OCI-LY7 (cell line): ENCODE measurements around the gene DISP2. TPM values are rescaled to one million over a fixed set of nuclear protein-coding genes. Genes with fewer than 3 reads are reported as not detected.

Source experiments
- BruUV-seq: library from RNA; stranded (reverse); fragments of 400-500 nt; replicated peaks from 2 replicates; lab custom pipeline; 2021; lab: Mats Ljungman, UMichigan
- CTCF ChIA-PET: fragments of 300-600 bp; sonication (Branson Sonifier 250); formaldehyde crosslinking; loops from one replicate; lab custom pipeline; 2022; ENCODE audit warnings: antibody characterized with exemption; ENCODE audit not compliant: unreplicated experiment; lab: Charles Lee
- POLR2A ChIA-PET: fragments of 300-600 bp; sonication (Branson Sonifier 250); formaldehyde crosslinking; loops from one replicate; lab custom pipeline; 2022; ENCODE audit warnings: antibody characterized with exemption; lab: Charles Lee
- DNase-seq: peaks from one replicate; pipeline ENCODE4 v3.0.0-alpha.2; 2015; ENCODE audit warnings: low spot score
- H2AFZ ChIP-seq: fragments of 200-600 bp; sonication (generic), shearing (Covaris generic); 2 replicates; pipeline ENCODE4 v1.6.1; 2014; ENCODE audit warnings: mild to moderate bottlenecking, antibody characterized with exemption, low read length, moderate library complexity
- H3K27ac ChIP-seq: fragments of 200-600 bp; sonication (generic); 2 replicates; pipeline ENCODE4 v1.5.1; 2014; ENCODE audit warnings: mixed run types, low read depth, mild to moderate bottlenecking, moderate library complexity, low read length, inconsistent platforms; ENCODE audit not compliant: poor library complexity, severe bottlenecking
- H3K36me3 ChIP-seq: fragments of 200-600 bp; sonication (generic); 2 replicates; pipeline ENCODE4 v1.6.1; 2014; ENCODE audit warnings: mild to moderate bottlenecking, antibody characterized with exemption, low read length, moderate library complexity, mixed read lengths; ENCODE audit not compliant: insufficient read depth
- H3K4me1 ChIP-seq: fragments of 200-600 bp; sonication (generic); 2 replicates; pipeline ENCODE4 v1.5.1; 2014; ENCODE audit warnings: mild to moderate bottlenecking, low read length; ENCODE audit not compliant: insufficient read depth, poor library complexity, severe bottlenecking
- H3K4me2 ChIP-seq: fragments of 200-600 bp; sonication (generic); 2 replicates; pipeline ENCODE4 v1.6.1; 2014; ENCODE audit warnings: mild to moderate bottlenecking, low read length
- H3K4me3 ChIP-seq: fragments of 200-600 bp; sonication (generic); 2 replicates; pipeline ENCODE4 v1.5.1; 2014; ENCODE audit warnings: mild to moderate bottlenecking, low read depth, low read length; ENCODE audit not compliant: poor library complexity, severe bottlenecking
- H3K79me2 ChIP-seq: fragments of 200-600 bp; sonication (generic); 2 replicates; pipeline ENCODE4 v1.6.1; 2016; ENCODE audit warnings: low read depth, mild to moderate bottlenecking, low read length, moderate library complexity, mixed read lengths; ENCODE audit not compliant: insufficient read depth
- H3K9me2 ChIP-seq: fragments of 200-600 bp; sonication (generic); 2 replicates; pipeline ENCODE4 v1.6.1; 2016; ENCODE audit warnings: mild to moderate bottlenecking, low read length, mixed read lengths; ENCODE audit not compliant: insufficient read depth
- H3K9me3 ChIP-seq: fragments of 200-600 bp; sonication (generic); 2 replicates; pipeline ENCODE4 v1.6.1; 2014; ENCODE audit warnings: mild to moderate bottlenecking, mixed run types, low read length, mixed read lengths
- H4K20me1 ChIP-seq: fragments of 200-600 bp; sonication (generic); 2 replicates; pipeline ENCODE4 v1.6.1; 2014; ENCODE audit warnings: mild to moderate bottlenecking, antibody characterized with exemption, low read length, moderate library complexity, mixed read lengths; ENCODE audit not compliant: insufficient read depth
- CTCF ChIP-seq: fragments of 200-600 bp; sonication (generic); conservative IDR thresholded peaks from 2 replicates; pipeline ENCODE4 v1.5.1; 2014; ENCODE audit warnings: mild to moderate bottlenecking, antibody characterized with exemption, low read length, moderate library complexity, mixed read lengths
- EZH2phosphoT487 ChIP-seq: fragments of 200-600 bp; sonication (generic); IDR thresholded peaks from 2 replicates; pipeline ENCODE4 v1.6.1; 2018; ENCODE audit warnings: low read depth, borderline replicate concordance, mild to moderate bottlenecking, mixed run types, antibody characterized with exemption, low read length, moderate library complexity, mixed read lengths
- intact Hi-C: fragments of 100-400 bp; cut with micrococcal nuclease; formaldehyde crosslinking; loops from one replicate; pipeline ENCODE4 v1.10.0; 2022; ENCODE audit not compliant: unreplicated experiment
- total RNA-seq, 2 experiments: library from RNA; depleted of rRNA in 1 of 2; stranded (reverse); fragments of >200 nt in 1 of 2; shearing (Covaris generic) in 1 of 2; gene quantifications; 2 replicates each; pipeline ENCODE4 v1.2.3, GENCODE V29; 2014 to 2022

The DISP2 gene
- total RNA-seq, 2 experiments from 2014 or later = 0.03 to 0.25 TPM

GRCh38 chr15:40325700-40326099, 32.3 kb upstream of the DISP2 start:
- no peaks in the 10 kb centered on the region for H3K36me3 ChIP-seq
- no peaks in the 10 kb centered on the region for H3K9me2 ChIP-seq
- H4K20me1 ChIP-seq = no peaks in the 10 kb centered on the region
- intact Hi-C loops = no loop called here
- no TSS peak for BruUV-seq
- H2AFZ ChIP-seq = no peak overlapping the region
- no peak for TF ChIP-seq EZH2phosphoT487
- no peak for TF ChIP-seq CTCF
- H3K4me1 ChIP-seq = peaks cover 6% of the 10 kb centered on the region
- H3K27ac ChIP-seq = no peak overlapping the region
- H3K4me3 ChIP-seq = no peak overlapping the region
- no peak for DNase-seq
- H3K4me2 ChIP-seq = no peak overlapping the region
- POLR2A ChIA-PET = no interaction called here
- no peaks in the 10 kb centered on the region for H3K79me2 ChIP-seq
- CTCF ChIA-PET = interaction anchor here (1.4 kb wide), 1 partner anchor 11 kb away, joined by 4 read pairs; no protein-coding TSS in a partner anchor
- H3K9me3 ChIP-seq = no peaks in the 10 kb centered on the region

DNA sequence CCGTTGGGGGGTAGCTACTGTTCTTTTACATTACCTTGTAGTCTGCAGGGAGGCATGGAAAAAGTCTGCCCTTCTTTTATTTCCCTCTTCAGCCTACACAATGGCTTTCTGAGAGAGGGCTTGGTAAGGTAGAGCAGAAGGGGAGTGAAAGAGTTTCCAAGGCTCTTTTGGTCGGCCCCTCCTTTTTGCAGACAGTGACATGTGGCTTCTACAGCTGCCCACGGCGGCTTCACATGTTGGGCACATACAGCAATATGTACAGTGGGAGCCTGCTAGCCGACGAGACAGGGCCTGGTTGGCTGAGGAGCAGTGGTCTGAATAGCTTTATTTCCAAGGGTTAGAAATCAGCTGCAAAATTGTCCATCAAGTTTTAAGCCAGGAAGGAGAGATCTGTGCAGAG, 30.6 kb upstream of the DISP2 start:
- Histone ChIP-seq H3K9me3 (no peaks in the 10 kb centered on the region), H3K27ac (no peak overlapping the region), H2AFZ (no peak overlapping the region), H3K4me3 (no peak overlapping the region), H3K79me2 (no peaks in the 10 kb centered on the region), H4K20me1 (no peaks in the 10 kb centered on the region), H3K4me2 (no peak overlapping the region), H3K4me1 (peaks cover 6% of the 10 kb centered on the region), H3K36me3 (no peaks in the 10 kb centered on the region), H3K9me2 (no peaks in the 10 kb centered on the region)
- ChIA-PET CTCF (interaction anchor here (0.9 kb wide), 1 partner anchor 10 kb away, joined by 4 read pairs; no protein-coding TSS in a partner anchor), POLR2A (interaction anchor here (1.0 to 1.3 kb wide), 2 partner anchors 10 to 12 kb away, joined by 3 to 4 read pairs; no protein-coding TSS in a partner anchor)
- intact Hi-C loops = no loop called here
- DNase-seq = no peak
- BruUV-seq = no TSS peak
- TF ChIP-seq EZH2phosphoT487 = no peak
- TF ChIP-seq CTCF = no peak

GRCh38 chr15:40328176-40328575, 29.8 kb upstream of the DISP2 start:
- Histone ChIP-seq H3K4me1 (peaks cover under 1% of the 10 kb centered on the region), H2AFZ (no peak overlapping the region), H3K4me2 (no peak overlapping the region), H3K4me3 (no peak overlapping the region), H3K9me3 (no peaks in the 10 kb centered on the region), H3K9me2 (no peaks in the 10 kb centered on the region), H3K36me3 (no peaks in the 10 kb centered on the region), H3K27ac (no peak overlapping the region), H3K79me2 (no peaks in the 10 kb centered on the region), H4K20me1 (no peaks in the 10 kb centered on the region)
- TF ChIP-seq EZH2phosphoT487 = no peak
- no peak for TF ChIP-seq CTCF
- ChIA-PET CTCF (interaction anchor here (1.0 kb wide), 1 partner anchor 9 kb away, joined by 3 read pairs; no protein-coding TSS in a partner anchor), POLR2A (no interaction called here)
- intact Hi-C loops = no loop called here
- no TSS peak for BruUV-seq
- DNase-seq = no peak
